Measurements from ENCODE around the gene WASF3. TPM values are rescaled to one million over a fixed set of nuclear protein-coding genes. Genes with fewer than 3 reads are reported as not detected.

WASF3 gene
- total and polyA plus RNA-seq, 10 of the 15 experiments (the other 5 are each of a cell fraction or from before 2014, with no cell fraction given), result under 0.01 to 0.10 (median 0.01) TPM; not detected in 7

DNA sequence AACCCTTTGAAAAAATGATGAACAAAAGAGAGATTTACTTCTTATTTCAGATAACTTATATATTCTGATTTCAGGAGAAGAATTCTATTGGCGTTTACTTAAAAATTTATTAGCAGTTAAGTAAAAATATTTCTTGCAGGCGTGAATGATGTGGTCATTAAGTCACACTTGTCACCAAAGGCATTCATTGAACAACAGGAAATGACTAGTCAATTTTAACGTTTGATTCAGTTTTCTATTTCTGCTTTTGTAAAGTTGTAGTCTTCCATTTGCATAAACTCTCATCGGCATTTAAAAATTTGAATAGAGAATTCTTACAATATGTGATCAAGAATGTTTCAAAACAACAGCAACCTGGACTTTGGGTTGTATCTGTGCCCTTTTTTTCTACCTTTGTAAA, 119.7 kb downstream of the WASF3 start:
- Histone ChIP-seq H4K20me1 (ENCODE audit: control insufficient read depth, insufficient read depth) (no peaks in the 10 kb centered on the region), H3K36me3 (ENCODE audit: control insufficient read depth in 2 of 2, insufficient read depth in 2 of 2, low read length in 1 of 2) (no peaks in the 10 kb centered on the region), H3K9me3 (replicated peaks; ENCODE audit: control insufficient read depth, insufficient read depth, low read length) (no peaks in the 10 kb centered on the region), H2AFZ (ENCODE audit: control insufficient read depth, low read depth, low read length) (no peak overlapping the region), H3K4me3 (no peak overlapping the region), H3K9ac (ENCODE audit: control insufficient read depth, insufficient read depth, low read length) (no peak overlapping the region), H3K27me3 (replicated peaks in 1 of 2; ENCODE audit: control insufficient read depth in 2 of 2, insufficient read depth in 2 of 2, low read length in 1 of 2) (no peaks in the 10 kb centered on the region; a peak in 1 of 4 replicates), H3K4me1 (ENCODE audit: control insufficient read depth, insufficient read depth, low read length) (no peaks in the 10 kb centered on the region), H3K27ac (ENCODE audit: control insufficient read depth, insufficient read depth) (no peak overlapping the region), H3K79me2 (ENCODE audit: control insufficient read depth, insufficient read depth, low read length) (no peaks in the 10 kb centered on the region), H3K4me2 (ENCODE audit: control insufficient read depth, insufficient read depth) (no peak overlapping the region)
- ChIA-PET CTCF (interaction anchor here (1.4 kb wide), 1 partner anchor 8 kb away, joined by 3 read pairs; no protein-coding TSS in a partner anchor), SMC1A (ENCODE audit: uncharacterized antibody, unreplicated experiment) (no interaction called here), POLR2A (no interaction called here), RAD21 (ENCODE audit: unreplicated experiment) (no interaction called here)
- ATAC-seq, result no peak
- intact Hi-C loops (cut with micrococcal nuclease; ENCODE audit: unreplicated experiment), result no loop called here
- in situ Hi-C loops (cut with MboI), result no loop called here
- no TSS peak for BruUV-seq (replicated peaks)
- no peak for TF ChIP-seq DPF2 (IDR thresholded peaks at IDR 0.05)
- TF ChIP-seq, protein P1, sequence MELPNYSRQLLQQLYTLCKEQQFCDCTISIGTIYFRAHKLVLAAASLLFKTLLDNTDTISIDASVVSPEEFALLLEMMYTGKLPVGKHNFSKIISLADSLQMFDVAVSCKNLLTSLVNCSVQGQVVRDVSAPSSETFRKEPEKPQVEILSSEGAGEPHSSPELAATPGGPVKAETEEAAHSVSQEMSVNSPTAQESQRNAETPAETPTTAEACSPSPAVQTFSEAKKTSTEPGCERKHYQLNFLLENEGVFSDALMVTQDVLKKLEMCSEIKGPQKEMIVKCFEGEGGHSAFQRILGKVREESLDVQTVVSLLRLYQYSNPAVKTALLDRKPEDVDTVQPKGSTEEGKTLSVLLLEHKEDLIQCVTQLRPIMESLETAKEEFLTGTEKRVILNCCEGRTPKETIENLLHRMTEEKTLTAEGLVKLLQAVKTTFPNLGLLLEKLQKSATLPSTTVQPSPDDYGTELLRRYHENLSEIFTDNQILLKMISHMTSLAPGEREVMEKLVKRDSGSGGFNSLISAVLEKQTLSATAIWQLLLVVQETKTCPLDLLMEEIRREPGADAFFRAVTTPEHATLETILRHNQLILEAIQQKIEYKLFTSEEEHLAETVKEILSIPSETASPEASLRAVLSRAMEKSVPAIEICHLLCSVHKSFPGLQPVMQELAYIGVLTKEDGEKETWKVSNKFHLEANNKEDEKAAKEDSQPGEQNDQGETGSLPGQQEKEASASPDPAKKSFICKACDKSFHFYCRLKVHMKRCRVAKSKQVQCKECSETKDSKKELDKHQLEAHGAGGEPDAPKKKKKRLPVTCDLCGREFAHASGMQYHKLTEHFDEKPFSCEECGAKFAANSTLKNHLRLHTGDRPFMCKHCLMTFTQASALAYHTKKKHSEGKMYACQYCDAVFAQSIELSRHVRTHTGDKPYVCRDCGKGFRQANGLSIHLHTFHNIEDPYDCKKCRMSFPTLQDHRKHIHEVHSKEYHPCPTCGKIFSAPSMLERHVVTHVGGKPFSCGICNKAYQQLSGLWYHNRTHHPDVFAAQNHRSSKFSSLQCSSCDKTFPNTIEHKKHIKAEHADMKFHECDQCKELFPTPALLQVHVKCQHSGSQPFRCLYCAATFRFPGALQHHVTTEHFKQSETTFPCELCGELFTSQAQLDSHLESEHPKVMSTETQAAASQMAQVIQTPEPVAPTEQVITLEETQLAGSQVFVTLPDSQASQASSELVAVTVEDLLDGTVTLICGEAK (IDR thresholded peaks at IDR 0.05; ENCODE audit: borderline replicate concordance), result no peak
- WGBS (ENCODE audit: insufficient coverage, insufficient replicate concordance, low lambda C conversion rate, missing lambda C conversion rate), result 0% methylated on average over 4 of the region's 4 CpGs
- no peak for DNase-seq (ENCODE audit: low read depth, low spot score)
- FAIRE-seq, result no peak

DNA sequence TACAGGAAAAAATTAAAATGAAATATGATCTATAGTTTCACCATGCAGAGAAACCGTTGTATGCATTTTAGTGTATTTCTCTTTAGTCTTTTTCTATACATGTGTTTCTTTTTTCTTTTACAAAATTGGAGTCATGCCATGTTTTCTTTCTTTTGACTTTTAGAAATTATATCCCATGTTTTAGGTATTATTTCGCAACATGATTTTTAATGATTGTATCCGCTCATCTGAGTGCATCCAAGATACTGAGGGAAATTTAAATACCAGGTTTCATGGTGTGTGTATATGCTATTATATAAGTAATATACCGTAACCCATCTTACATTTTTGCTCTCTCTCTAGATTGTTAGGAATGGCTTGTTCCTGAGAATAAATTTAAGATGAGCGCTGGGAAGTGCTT, 120.8 kb downstream of the WASF3 start:
- H3K4me1 ChIP-seq (ENCODE audit: control insufficient read depth, insufficient read depth, low read length), result no peaks in the 10 kb centered on the region
- no peak overlapping the region for H3K4me3 ChIP-seq
- no peaks in the 10 kb centered on the region; a peak in 1 of 4 replicates for H3K27me3 ChIP-seq (replicated peaks in 1 of 2; ENCODE audit: control insufficient read depth in 2 of 2, insufficient read depth in 2 of 2, low read length in 1 of 2)
- no TSS peak for BruUV-seq (replicated peaks)
- ATAC-seq (no peak), DNase-seq (ENCODE audit: low read depth, low spot score) (no peak), FAIRE-seq (no peak)
- no peak overlapping the region for H3K4me2 ChIP-seq (ENCODE audit: control insufficient read depth, insufficient read depth)
- H3K27ac ChIP-seq (ENCODE audit: control insufficient read depth, insufficient read depth), result no peak overlapping the region
- ChIA-PET POLR2A (no interaction called here), RAD21 (ENCODE audit: unreplicated experiment) (no interaction called here), CTCF (no interaction called here), SMC1A (ENCODE audit: uncharacterized antibody, unreplicated experiment) (no interaction called here)
- no peaks in the 10 kb centered on the region for H3K9me3 ChIP-seq (replicated peaks; ENCODE audit: control insufficient read depth, insufficient read depth, low read length)
- 39% methylated on average over 5 of the region's 5 CpGs for WGBS (ENCODE audit: insufficient coverage, insufficient replicate concordance, low lambda C conversion rate, missing lambda C conversion rate)
- H3K9ac ChIP-seq (ENCODE audit: control insufficient read depth, insufficient read depth, low read length), result no peak overlapping the region
- H4K20me1 ChIP-seq (ENCODE audit: control insufficient read depth, insufficient read depth), result no peaks in the 10 kb centered on the region
- intact Hi-C loops (cut with micrococcal nuclease; ENCODE audit: unreplicated experiment), result no loop called here
- H2AFZ ChIP-seq (ENCODE audit: control insufficient read depth, low read depth, low read length), result no peak overlapping the region
- H3K79me2 ChIP-seq (ENCODE audit: control insufficient read depth, insufficient read depth, low read length), result no peaks in the 10 kb centered on the region
- in situ Hi-C loops (cut with MboI), result no loop called here
- no peaks in the 10 kb centered on the region for H3K36me3 ChIP-seq (ENCODE audit: control insufficient read depth in 2 of 2, insufficient read depth in 2 of 2, low read length in 1 of 2)
- no peak for TF ChIP-seq TCF3 (IDR thresholded peaks at IDR 0.05; ENCODE audit: borderline replicate concordance, insufficient read depth, low read depth, low read length)
- no peak for TF ChIP-seq RBBP5 (conservative IDR thresholded peaks at IDR 0.05)
- no peak for TF ChIP-seq SMC3 (IDR thresholded peaks at IDR 0.05; ENCODE audit: borderline replicate concordance, low read length)
- TF ChIP-seq, protein P2, sequence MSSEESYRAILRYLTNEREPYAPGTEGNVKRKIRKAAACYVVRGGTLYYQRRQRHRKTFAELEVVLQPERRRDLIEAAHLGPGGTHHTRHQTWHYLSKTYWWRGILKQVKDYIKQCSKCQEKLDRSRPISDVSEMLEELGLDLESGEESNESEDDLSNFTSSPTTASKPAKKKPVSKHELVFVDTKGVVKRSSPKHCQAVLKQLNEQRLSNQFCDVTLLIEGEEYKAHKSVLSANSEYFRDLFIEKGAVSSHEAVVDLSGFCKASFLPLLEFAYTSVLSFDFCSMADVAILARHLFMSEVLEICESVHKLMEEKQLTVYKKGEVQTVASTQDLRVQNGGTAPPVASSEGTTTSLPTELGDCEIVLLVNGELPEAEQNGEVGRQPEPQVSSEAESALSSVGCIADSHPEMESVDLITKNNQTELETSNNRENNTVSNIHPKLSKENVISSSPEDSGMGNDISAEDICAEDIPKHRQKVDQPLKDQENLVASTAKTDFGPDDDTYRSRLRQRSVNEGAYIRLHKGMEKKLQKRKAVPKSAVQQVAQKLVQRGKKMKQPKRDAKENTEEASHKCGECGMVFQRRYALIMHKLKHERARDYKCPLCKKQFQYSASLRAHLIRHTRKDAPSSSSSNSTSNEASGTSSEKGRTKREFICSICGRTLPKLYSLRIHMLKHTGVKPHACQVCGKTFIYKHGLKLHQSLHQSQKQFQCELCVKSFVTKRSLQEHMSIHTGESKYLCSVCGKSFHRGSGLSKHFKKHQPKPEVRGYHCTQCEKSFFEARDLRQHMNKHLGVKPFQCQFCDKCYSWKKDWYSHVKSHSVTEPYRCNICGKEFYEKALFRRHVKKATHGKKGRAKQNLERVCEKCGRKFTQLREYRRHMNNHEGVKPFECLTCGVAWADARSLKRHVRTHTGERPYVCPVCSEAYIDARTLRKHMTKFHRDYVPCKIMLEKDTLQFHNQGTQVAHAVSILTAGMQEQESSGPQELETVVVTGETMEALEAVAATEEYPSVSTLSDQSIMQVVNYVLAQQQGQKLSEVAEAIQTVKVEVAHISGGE (CRISPR knock-in tag; IDR thresholded peaks at IDR 0.05), result no peak
- TF ChIP-seq, protein P3, sequence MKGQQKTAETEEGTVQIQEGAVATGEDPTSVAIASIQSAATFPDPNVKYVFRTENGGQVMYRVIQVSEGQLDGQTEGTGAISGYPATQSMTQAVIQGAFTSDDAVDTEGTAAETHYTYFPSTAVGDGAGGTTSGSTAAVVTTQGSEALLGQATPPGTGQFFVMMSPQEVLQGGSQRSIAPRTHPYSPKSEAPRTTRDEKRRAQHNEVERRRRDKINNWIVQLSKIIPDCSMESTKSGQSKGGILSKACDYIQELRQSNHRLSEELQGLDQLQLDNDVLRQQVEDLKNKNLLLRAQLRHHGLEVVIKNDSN (IDR thresholded peaks at IDR 0.05; ENCODE audit: borderline replicate concordance, extremely low read length, insufficient read depth, low read depth, low read length), result no peak
- TF ChIP-seq MTA2 (IDR thresholded peaks at IDR 0.05; ENCODE audit: low read depth), result no peak
- TF ChIP-seq TAF1 (IDR thresholded peaks at IDR 0.05; ENCODE audit: borderline replicate concordance, low read depth, low read length), result no peak
- no peak for TF ChIP-seq BACH1 (IDR thresholded peaks at IDR 0.05; ENCODE audit: borderline replicate concordance)
